A549 (cell line): ENCODE data around the gene B4GALT2. TPM values are rescaled to one million over a fixed set of nuclear protein-coding genes. Genes with fewer than 3 reads are reported as not detected.
A peak's percentile ranks its signal among the peaks of the same experiment; 100 is the strongest.

Experiments used
- ATAC-seq, 2 experiments: fragments of 200-7000 bp in 1 of 2; fragments of >200 bp in 1 of 2; cut with Nextera tagmentation in 1 of 2; cut with Tn5 transposase in 1 of 2; 3 replicates each; pipeline versions ENCODE4 v1.8.0 to v1.9.1; 2018 to 2020; ENCODE audit warnings: mild to moderate bottlenecking in 1 of 2, moderate library complexity in 1 of 2
- CTCF ChIA-PET: fragments of 300-600 bp; sonication (Branson Sonifier 250); formaldehyde crosslinking; extraction: SDS; loops from one replicate; lab custom pipeline; 2021; ENCODE audit warnings: antibody characterized with exemption, inconsistent platforms; lab: Yijun Ruan, JAX
- POLR2A ChIA-PET: fragments of 350-600 bp; formaldehyde crosslinking; extraction: SDS; loops from one replicate; lab custom pipeline; 2021; ENCODE audit warnings: antibody characterized with exemption, inconsistent platforms; lab: Yijun Ruan, JAX
- DNase-seq, 2 experiments: peaks; one replicate each; pipeline versions ENCODE4 v3.0.0 to v3.0.0-alpha.2; 2011 to 2016; ENCODE audit warnings: low read depth in 1 of 2, low spot score in 1 of 2
- FAIRE-seq: peaks from 2 replicates; lab custom pipeline; 2011; peaks lifted over from hg19 to GRCh38; lab: Jason Lieb, UNC
- H3K27ac ChIP-seq, 2 experiments: fragments of >200 bp; sonication (Bioruptor Twin); formaldehyde crosslinking; 3 replicates each; pipeline ENCODE4 v1.5.1; 2016 to 2017
- H3K4me1 ChIP-seq: fragments of >200 bp; sonication (Bioruptor Twin); formaldehyde crosslinking; 3 replicates; pipeline ENCODE4 v1.6.1; 2016
- H3K4me2 ChIP-seq: fragments of >200 bp; sonication (Bioruptor Twin); formaldehyde crosslinking; 3 replicates; pipeline ENCODE4 v1.6.1; 2016
- H3K4me3 ChIP-seq: fragments of >200 bp; sonication (Bioruptor Twin); formaldehyde crosslinking; 3 replicates; pipeline ENCODE4 v1.5.1; 2016
- H3K9me3 ChIP-seq: fragments of >200 bp; sonication (Bioruptor Twin); formaldehyde crosslinking; 3 replicates; pipeline ENCODE4 v1.6.1; 2016
- CHD2 ChIP-seq: fragments of 150-350 bp; IDR thresholded peaks from 2 replicates; pipeline ENCODE4 v1.6.1; 2014; ENCODE audit warnings: low read length; ENCODE audit not compliant: partially characterized antibody
- CHD4 ChIP-seq: fragments of 200-600 bp; sonication (generic); IDR thresholded peaks from 2 replicates; pipeline ENCODE4 v1.6.1; 2016; ENCODE audit warnings: antibody characterized with exemption, mild to moderate bottlenecking, borderline replicate concordance
- EHF ChIP-seq: fragments of 250-450 bp; sonication (Bioruptor Pico); IDR thresholded peaks from 2 replicates; pipeline ENCODE4 v1.5.0; 2020; ENCODE audit warnings: mild to moderate bottlenecking
- EHMT2 ChIP-seq: fragments of 200-600 bp; sonication (generic); IDR thresholded peaks from 2 replicates; pipeline ENCODE4 v1.6.1; 2016; ENCODE audit warnings: antibody characterized with exemption, low read depth, mild to moderate bottlenecking, moderate library complexity
- ESRRA ChIP-seq: fragments of 150-350 bp; IDR thresholded peaks from 2 replicates; pipeline ENCODE4 v1.6.1; 2014; ENCODE audit warnings: mild to moderate bottlenecking, low read length, borderline replicate concordance
- FOSB ChIP-seq: fragments of 250-450 bp; sonication (Bioruptor Pico); IDR thresholded peaks from 2 replicates; pipeline ENCODE4 v1.5.0; 2020; ENCODE audit warnings: mild to moderate bottlenecking, moderate library complexity
- GATA3 ChIP-seq: IDR thresholded peaks from 2 replicates; pipeline ENCODE4 v1.6.1; 2012; ENCODE audit warnings: borderline replicate concordance
- HDAC2 ChIP-seq: fragments of 200-600 bp; sonication (generic); IDR thresholded peaks from 2 replicates; pipeline ENCODE4 v1.6.1; 2016
- HEYL ChIP-seq: fragments of 250-450 bp; sonication (Bioruptor Pico); IDR thresholded peaks from 2 replicates; pipeline ENCODE4 v1.8.0; 2021; ENCODE audit warnings: mild to moderate bottlenecking, moderate library complexity
- HMGXB4 ChIP-seq: fragments of 250-450 bp; sonication (Bioruptor Pico); IDR thresholded peaks from 2 replicates; pipeline ENCODE4 v1.5.0; 2021; ENCODE audit warnings: mild to moderate bottlenecking, moderate library complexity, borderline replicate concordance
- HOXB13 ChIP-seq: fragments of 250-450 bp; sonication (Bioruptor Pico); IDR thresholded peaks from 2 replicates; pipeline ENCODE4 v1.5.0; 2020; ENCODE audit warnings: low read depth, mild to moderate bottlenecking, moderate library complexity
- HOXB5 ChIP-seq: fragments of 250-450 bp; sonication (Bioruptor Pico); IDR thresholded peaks from 2 replicates; pipeline ENCODE4 v1.5.0; 2020; ENCODE audit warnings: mild to moderate bottlenecking, moderate library complexity
- KDM1A ChIP-seq: fragments of 200-600 bp; sonication (generic); IDR thresholded peaks from 2 replicates; pipeline ENCODE4 v1.6.1; 2016; ENCODE audit warnings: low read depth, mild to moderate bottlenecking
- MAFK ChIP-seq: fragments of 450-650 bp; IDR thresholded peaks from 2 replicates; pipeline ENCODE4 v1.6.1; 2014; ENCODE audit not compliant: partially characterized antibody
- MAZ ChIP-seq: fragments of 150-350 bp; IDR thresholded peaks from 2 replicates; pipeline ENCODE4 v1.6.1; 2014; ENCODE audit warnings: antibody characterized with exemption, low read depth, low read length, borderline replicate concordance
- NR3C1 ChIP-seq: fragments of >200 bp; sonication (Bioruptor Twin); formaldehyde crosslinking; IDR thresholded peaks from 3 replicates; pipeline ENCODE4 v1.6.1; 2017
- PHF8 ChIP-seq: fragments of 200-600 bp; sonication (generic); IDR thresholded peaks from 2 replicates; pipeline ENCODE4 v1.6.1; 2016; ENCODE audit warnings: low read depth, mild to moderate bottlenecking, antibody characterized with exemption, moderate library complexity, borderline replicate concordance
- RARB ChIP-seq: fragments of 250-450 bp; sonication (Bioruptor Pico); IDR thresholded peaks from 2 replicates; pipeline ENCODE4 v1.8.0; 2021; ENCODE audit warnings: mild to moderate bottlenecking, moderate library complexity
- SMC3 ChIP-seq: fragments of >200 bp; sonication (Bioruptor Twin); formaldehyde crosslinking; IDR thresholded peaks from 3 replicates; pipeline ENCODE4 v1.6.1; 2018; ENCODE audit warnings: inconsistent platforms
- SREBF2 ChIP-seq: fragments of 450-650 bp; IDR thresholded peaks from 2 replicates; pipeline ENCODE4 v1.6.1; 2014; ENCODE audit warnings: mild to moderate bottlenecking, moderate library complexity
- TP53 ChIP-seq: fragments of 250-450 bp; sonication (Bioruptor Pico); IDR thresholded peaks from 2 replicates; pipeline ENCODE4 v1.5.0; 2021; ENCODE audit warnings: mild to moderate bottlenecking, moderate library complexity
- ZC3H11A ChIP-seq: fragments of 450-650 bp; IDR thresholded peaks from 2 replicates; pipeline ENCODE4 v1.6.1; 2014; ENCODE audit warnings: antibody characterized with exemption, mild to moderate bottlenecking
- ZSCAN20 ChIP-seq: fragments of 250-450 bp; sonication (Bioruptor Pico); IDR thresholded peaks from 2 replicates; pipeline ENCODE4 v1.8.0; 2022; ENCODE audit warnings: mild to moderate bottlenecking, moderate library complexity
- WGBS: methylation state at CpG from one replicate; pipeline ENCODE4 v1.1.6; 2017; ENCODE audit errors: missing lambda C conversion rate; 5-methylcytosine and 5-hydroxymethylcytosine counted together
- polyA plus RNA-seq, 4 experiments: library from polyadenylated mRNA; depleted of rRNA in 3 of 4; stranded (reverse); fragments of >200 nt; fragmentation: RNase III in 1 of 4; extraction: RNeasy Plus Mini Kit Qiagen cat#74134 plus additional on column Dnase treatment in 1 of 4; gene quantifications; 2 replicates in 3 of 4; 3 replicates in 1 of 4; pipeline ENCODE4 v1.2.3, GENCODE V29; 2011 to 2017
- TF ChIP-seq, protein P1 (sequence below): fragments of 250-450 bp; sonication (Bioruptor Pico); IDR thresholded peaks from 2 replicates; pipeline ENCODE4 v1.5.0; 2020; ENCODE audit warnings: low read depth, mild to moderate bottlenecking, moderate library complexity

B4GALT2 gene
- polyA plus RNA-seq, 2 of the 4 experiments (the other 2 are of a cell fraction): 19.0 to 35.8 TPM

DNA sequence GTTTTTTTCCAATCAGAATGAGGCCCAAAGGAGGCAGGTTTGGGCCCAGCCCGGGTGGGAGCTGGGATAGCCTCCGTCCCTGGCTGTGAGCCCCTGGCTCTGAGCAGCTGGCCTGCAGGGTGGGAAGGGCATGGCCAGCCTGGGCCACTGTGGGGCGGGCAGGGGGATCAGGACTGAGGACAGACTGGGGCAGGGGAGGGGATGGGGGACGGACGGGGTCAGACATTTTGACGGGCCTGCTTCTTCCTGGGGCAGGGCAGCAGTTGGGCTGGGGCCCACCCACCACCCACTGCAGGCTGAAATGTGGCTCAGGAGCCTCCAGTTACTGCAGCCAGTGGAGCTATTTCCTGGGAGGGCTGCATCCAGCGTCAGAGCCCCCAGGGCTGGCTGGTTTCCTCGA is 54.7 kb downstream of the B4GALT2 start (continued):
- no peak for TF ChIP-seq SMC3
- TF ChIP-seq HDAC2: no peak
- no peak for TF ChIP-seq HMGXB4 (CRISPR knock-in tag)
- TF ChIP-seq FOSB: no peak
- no peak for TF ChIP-seq HOXB5 (CRISPR knock-in tag)
- TF ChIP-seq TP53 (CRISPR knock-in tag): no peak
- TF ChIP-seq, all 56 proteins: peak for 0

GRCh38 chr1:44034423-44034822 is 55.4 kb downstream of the B4GALT2 start:
- 96% methylated on average over 4 of the region's 4 CpGs for WGBS
- ChIA-PET POLR2A (no interaction called here), CTCF (interaction anchor here (0.9 to 25.3 kb wide), 6 partner anchors 8 to 41 kb away, joined by 3 to 412 read pairs (median 40); no protein-coding TSS in a partner anchor)
- no peak for DNase-seq
- no peak for FAIRE-seq
- no peak for ATAC-seq
- H3K4me2 ChIP-seq: no peak overlapping the region
- TF ChIP-seq KDM1A (no peak), RARB (CRISPR knock-in tag) (no peak), NR3C1 (no peak), HMGXB4 (CRISPR knock-in tag) (no peak), HEYL (CRISPR knock-in tag) (no peak), EHMT2 (no peak), HOXB13 (CRISPR knock-in tag) (no peak), ESRRA (no peak), CHD2 (no peak), ZC3H11A (no peak)
- TF ChIP-seq, protein P1, sequence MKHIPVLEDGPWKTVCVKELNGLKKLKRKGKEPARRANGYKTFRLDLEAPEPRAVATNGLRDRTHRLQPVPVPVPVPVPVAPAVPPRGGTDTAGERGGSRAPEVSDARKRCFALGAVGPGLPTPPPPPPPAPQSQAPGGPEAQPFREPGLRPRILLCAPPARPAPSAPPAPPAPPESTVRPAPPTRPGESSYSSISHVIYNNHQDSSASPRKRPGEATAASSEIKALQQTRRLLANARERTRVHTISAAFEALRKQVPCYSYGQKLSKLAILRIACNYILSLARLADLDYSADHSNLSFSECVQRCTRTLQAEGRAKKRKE: no peak
- TF ChIP-seq, all 56 proteins: peak for 0
- Histone ChIP-seq H3K9me3 (no peaks in the 10 kb centered on the region), H3K4me3 (no peak overlapping the region), H3K27ac (no peak overlapping the region), H3K4me1 (peaks cover 30% of the 10 kb centered on the region)

DNA sequence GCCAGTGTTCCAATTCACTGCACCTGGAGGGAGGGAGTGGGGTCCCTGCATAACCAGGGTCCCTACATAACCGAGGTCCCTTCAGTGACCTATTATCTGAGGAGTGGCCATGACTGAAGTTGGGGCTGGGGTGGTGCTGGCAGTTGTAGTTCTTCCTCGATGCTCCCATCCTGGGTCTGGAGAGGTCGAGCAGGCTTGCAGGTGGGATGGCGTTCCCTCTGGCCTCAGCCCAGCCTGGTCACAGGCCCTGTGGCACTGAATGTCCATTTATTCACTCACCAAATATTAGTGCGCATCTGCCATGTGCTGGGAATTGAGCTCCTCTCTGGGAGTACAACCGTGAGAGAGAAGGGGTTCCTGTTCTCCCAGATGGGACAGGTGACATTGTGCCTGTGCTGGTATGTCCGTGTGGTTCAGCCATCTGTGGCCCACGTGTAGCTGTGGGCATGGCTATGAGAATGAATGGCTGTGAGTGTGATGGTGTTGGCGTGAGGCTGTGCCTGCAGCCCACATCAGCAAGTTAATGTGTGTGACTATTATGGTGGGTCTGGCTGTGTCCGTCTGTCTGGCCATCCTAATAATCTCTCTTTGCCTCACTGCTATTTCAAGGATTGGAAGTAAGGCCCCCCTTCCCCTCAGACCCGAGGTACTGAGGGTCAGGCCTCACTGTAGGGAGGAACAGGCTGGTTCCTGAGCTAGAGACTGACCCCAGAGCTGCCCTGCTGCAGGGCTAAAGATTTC is 56.1 kb downstream of the B4GALT2 start:
- Histone ChIP-seq H3K27ac (peak overlapping the region in 1 of 2 experiments; percentile 77; a peak in 3 of 6 replicates), H3K9me3 (no peaks in the 10 kb centered on the region), H3K4me2 (no peak overlapping the region), H3K4me3 (no peak overlapping the region)
- FAIRE-seq (no peak), ATAC-seq (no peak)
- POLR2A ChIA-PET: interaction anchor here (0.5 kb wide), 1 partner anchor 8 kb away, joined by 3 read pairs; no protein-coding TSS in a partner anchor
- 78% methylated on average over 8 of the region's 11 CpGs for WGBS
- no peak for TF ChIP-seq TP53 (CRISPR knock-in tag)
- no peak for TF ChIP-seq SMC3
- no peak for TF ChIP-seq CHD2
- no peak for TF ChIP-seq MAZ
- no peak for TF ChIP-seq CHD4
- no peak for TF ChIP-seq EHF
- no peak for TF ChIP-seq PHF8
- TF ChIP-seq ZSCAN20: no peak
- TF ChIP-seq HEYL (CRISPR knock-in tag): no peak
- no peak for TF ChIP-seq SREBF2
- TF ChIP-seq MAFK: no peak
- TF ChIP-seq FOSB: no peak
- TF ChIP-seq EHMT2: no peak
- TF ChIP-seq GATA3: no peak
- TF ChIP-seq, all 56 proteins: peak for 0
- peaks cover 31% of the 10 kb centered on the region for H3K4me1 ChIP-seq
- DNase-seq: no peak
- CTCF ChIA-PET: interaction anchor here (0.9 to 25.3 kb wide), 11 partner anchors 8 to 272 kb away, joined by 3 to 412 read pairs (median 15); no protein-coding TSS in a partner anchor
